SK-N-MC (cell line): ENCODE data around the gene LAMA5.

Experiments used
- EZH2 ChIP-seq: fragments of 200-600 bp; sonication (generic); IDR thresholded peaks from one replicate; pipeline ENCODE4 v1.6.1; 2017; ENCODE audit warnings: antibody characterized with exemption
- POLR2AphosphoS5 ChIP-seq: IDR thresholded peaks from 2 replicates; pipeline ENCODE4 v1.6.1; 2012; ENCODE audit warnings: mild to moderate bottlenecking, low read depth, low read length, borderline replicate concordance

- TF ChIP-seq POLR2AphosphoS5 (no peak), EZH2 (no peak)
Measured at GRCh38 chr20:62286493-62287064, 80.5 kb downstream of the LAMA5 start.
